Ovary (tissue), 3 donors: ENCODE results near the gene SLC38A11.

Experiments used
- POLR2A ChIP-seq: fragments of 450-650 bp; IDR thresholded peaks from one replicate; pipeline ENCODE4 v1.6.1; 2017; ENCODE audit warnings: antibody characterized with exemption, mild to moderate bottlenecking, moderate library complexity
- TF ChIP-seq, protein P1 (sequence below), 3 donors: fragments of 450-650 bp in 2 of 3; fragments of 200-600 bp in 1 of 3; IDR thresholded peaks; one replicate each; pipeline versions ENCODE4 v1.5.1 to v1.8.0; 2016 to 2022; ENCODE audit warnings: antibody characterized with exemption in 3 of 3, mild to moderate bottlenecking in 1 of 3
- donor health status: DM: no; HTN: no; CAD: no.

- TF ChIP-seq, protein P1, sequence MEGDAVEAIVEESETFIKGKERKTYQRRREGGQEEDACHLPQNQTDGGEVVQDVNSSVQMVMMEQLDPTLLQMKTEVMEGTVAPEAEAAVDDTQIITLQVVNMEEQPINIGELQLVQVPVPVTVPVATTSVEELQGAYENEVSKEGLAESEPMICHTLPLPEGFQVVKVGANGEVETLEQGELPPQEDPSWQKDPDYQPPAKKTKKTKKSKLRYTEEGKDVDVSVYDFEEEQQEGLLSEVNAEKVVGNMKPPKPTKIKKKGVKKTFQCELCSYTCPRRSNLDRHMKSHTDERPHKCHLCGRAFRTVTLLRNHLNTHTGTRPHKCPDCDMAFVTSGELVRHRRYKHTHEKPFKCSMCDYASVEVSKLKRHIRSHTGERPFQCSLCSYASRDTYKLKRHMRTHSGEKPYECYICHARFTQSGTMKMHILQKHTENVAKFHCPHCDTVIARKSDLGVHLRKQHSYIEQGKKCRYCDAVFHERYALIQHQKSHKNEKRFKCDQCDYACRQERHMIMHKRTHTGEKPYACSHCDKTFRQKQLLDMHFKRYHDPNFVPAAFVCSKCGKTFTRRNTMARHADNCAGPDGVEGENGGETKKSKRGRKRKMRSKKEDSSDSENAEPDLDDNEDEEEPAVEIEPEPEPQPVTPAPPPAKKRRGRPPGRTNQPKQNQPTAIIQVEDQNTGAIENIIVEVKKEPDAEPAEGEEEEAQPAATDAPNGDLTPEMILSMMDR (IDR thresholded peaks at IDR 0.05) = no peak
- no peak for TF ChIP-seq POLR2A
Observed at GRCh38 chr2:164887434-164888144, 67.7 kb downstream of the SLC38A11 start.
